PC-9 (cell line): ENCODE data around the gene DAND5.

Experiments used
- CTCF ChIP-seq: fragments of 200-600 bp; sonication (generic); conservative IDR thresholded peaks from 2 replicates; pipeline ENCODE4 v1.6.1; 2017; ENCODE audit warnings: mixed run types, antibody characterized with exemption, mild to moderate bottlenecking, moderate library complexity
- EZH2 ChIP-seq: fragments of 200-600 bp; sonication (generic); IDR thresholded peaks from 2 replicates; pipeline ENCODE4 v1.8.0; 2017; ENCODE audit warnings: antibody characterized with exemption, low read depth

DNA sequence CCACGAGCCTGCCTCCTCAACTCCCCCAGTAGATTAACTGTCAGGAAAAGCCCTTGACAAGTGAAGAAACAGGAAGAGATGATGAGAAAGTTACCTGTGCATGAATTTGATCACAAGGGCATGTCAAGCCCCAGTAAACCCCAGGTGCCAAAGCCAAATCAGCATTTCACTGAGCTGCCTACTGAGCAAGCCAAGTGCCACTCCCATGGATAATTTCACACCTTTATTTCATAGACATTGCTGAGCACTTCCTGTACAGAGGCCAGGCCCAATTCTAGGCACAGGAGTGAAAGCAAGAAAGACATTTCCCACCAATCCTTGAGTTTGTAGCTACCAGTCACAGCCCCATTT is 14.8 kb upstream of the DAND5 start:
- TF ChIP-seq CTCF (no peak), EZH2 (no peak)
